NCI-H460 (cell line): ENCODE results near the gene GFRA1. TPM values are rescaled to one million over a fixed set of nuclear protein-coding genes. Genes with fewer than 3 reads are reported as not detected.

ENCODE experiments used
- DNase-seq: peaks from one replicate; pipeline ENCODE4 v3.0.0-alpha.2; 2016; ENCODE audit warnings: low read depth; ENCODE audit errors: extremely low read depth
- total RNA-seq: library from RNA; depleted of rRNA; stranded (reverse); fragments of >200 nt; shearing (Covaris generic); gene quantifications from 2 replicates; pipeline ENCODE4 v1.2.3, GENCODE V29; 2014

Gene GFRA1
- total RNA-seq, 1 experiment from 2014 or later, result 0.69 TPM

GRCh38 chr10:116134322-116134721, 138.7 kb downstream of the GFRA1 start:
- no peak for DNase-seq

- DNase-seq, result no peak
Observed at GRCh38 chr10:116133634-116134033, 139.4 kb downstream of the GFRA1 start.

DNA sequence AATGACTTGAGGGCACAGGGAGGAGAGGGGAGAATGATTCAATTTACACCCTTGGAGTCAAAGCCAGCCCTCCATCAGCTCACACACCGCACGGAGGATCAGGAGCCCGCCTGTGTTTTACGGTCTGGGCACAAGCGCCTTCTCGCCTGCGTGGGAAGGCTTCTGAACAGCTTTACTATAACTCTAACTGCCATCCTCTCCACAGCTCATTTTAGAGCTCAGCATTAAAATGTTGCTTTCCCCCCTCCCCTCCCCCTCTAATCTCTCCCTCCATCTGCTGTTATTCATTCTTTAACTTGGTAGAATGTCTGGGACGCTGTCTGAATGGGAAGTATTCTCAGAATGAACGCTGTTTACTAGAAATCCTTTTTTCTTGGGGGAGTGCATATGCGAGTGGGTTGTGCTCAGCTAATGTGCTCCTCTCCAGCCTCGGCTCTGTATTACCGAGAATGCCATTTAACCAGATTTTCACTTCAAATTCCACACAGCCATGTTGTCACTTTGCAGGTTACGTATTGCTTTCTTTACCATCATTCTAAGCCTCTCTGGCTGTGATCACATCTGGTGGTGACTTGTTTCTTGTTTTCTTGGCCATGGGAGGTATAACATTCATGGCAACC, 140.1 kb downstream of the GFRA1 start:
- DNase-seq, result no peak

DNA sequence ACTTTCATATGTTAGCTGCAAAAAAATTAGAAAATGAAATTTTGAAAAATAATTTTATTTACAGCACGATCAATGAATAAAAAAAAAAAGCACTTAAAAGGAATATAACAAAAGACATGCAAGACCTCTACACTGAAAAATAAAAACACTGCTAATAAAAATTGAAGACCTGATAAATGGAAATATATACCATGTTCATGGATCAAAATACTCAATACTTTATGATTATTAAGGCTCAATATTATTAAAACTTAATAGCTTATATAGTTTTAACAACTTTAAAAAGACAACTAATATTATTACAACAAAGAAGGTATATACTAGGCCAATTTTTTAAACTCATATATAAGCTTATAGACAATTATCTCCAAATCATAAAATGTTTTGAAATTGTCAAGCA, 143.0 kb downstream of the GFRA1 start:
- no peak for DNase-seq

DNA sequence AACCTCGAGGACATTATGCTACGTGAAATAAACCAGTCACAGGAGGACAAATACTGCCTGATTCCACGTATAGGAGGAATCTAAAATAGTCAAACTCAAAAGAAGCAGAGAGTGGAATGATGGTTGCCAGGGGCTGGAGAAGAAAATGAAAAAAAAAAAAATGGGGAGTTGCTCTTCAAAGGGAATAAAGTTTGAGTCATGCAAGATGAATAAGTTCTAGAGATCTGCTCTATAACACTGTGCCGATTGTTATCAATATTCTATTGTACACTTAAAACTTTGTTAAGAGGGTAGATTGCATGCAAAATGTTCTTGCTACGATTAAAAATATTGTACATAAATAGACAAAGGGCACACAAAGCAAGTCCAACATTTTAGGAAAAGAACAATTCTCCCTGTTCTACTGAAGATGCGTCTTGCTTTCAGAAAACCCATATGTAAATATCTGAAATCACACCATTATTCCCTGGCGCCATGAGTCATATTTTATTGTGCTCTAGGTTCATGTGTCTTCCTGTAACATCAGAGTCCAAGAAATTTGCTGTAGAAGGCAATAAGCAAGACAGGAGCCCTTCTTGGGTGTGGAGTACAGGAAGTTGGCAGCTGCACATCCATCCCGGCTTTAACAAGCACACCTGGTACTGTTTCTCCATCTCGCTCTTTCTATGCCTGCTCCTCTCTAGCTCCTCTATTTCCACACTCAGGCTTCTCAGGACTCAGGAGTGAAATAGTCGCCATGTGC, 145.9 kb downstream of the GFRA1 start:
- DNase-seq, result no peak

DNA sequence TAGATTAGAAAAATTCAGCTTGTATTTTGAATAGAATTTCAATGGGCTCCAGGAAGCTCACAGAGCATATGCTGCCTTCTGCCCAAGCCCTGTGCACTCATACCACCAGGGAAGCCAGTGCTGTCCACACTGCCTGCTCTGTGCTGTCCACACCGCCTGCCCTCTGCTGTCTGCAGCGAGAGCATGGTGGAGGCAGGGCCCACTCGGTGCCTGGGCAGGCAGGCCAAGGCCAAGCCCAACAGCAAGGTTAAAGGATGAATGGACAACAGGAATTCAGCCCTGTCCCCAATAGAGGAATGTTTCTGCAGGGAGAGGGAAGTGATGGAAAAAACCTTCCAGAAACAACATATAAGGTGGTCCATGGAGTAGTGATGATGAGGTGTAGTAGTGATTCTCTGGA, 146.8 kb downstream of the GFRA1 start:
- no peak for DNase-seq

- no peak for DNase-seq
Observed at GRCh38 chr10:116125180-116125579, 147.8 kb downstream of the GFRA1 start.

- no peak for DNase-seq
Observed at GRCh38 chr10:116124777-116125176, 148.2 kb downstream of the GFRA1 start.

DNA sequence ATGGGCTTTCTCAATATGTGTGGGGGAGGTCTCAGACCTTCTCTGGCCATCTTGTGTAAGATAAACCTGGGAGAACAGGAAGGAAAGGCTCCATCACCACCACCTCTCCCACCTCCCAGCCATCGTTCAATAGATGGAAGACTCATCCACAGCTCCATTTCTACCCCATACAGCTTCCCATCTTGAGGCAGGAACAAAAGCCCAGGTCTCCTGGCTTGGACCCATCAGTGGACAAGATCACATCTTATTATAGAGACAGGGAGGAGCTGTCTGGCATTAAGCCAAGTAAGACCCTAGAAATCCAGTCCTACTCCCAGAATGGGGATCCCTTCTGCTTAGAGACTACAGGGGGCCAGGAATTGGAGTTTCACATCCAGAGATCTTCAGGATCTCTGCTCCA, 150.3 kb downstream of the GFRA1 start:
- no peak for DNase-seq

- no peak for DNase-seq
Observed at GRCh38 chr10:116121640-116122525, 151.1 kb downstream of the GFRA1 start.

DNA sequence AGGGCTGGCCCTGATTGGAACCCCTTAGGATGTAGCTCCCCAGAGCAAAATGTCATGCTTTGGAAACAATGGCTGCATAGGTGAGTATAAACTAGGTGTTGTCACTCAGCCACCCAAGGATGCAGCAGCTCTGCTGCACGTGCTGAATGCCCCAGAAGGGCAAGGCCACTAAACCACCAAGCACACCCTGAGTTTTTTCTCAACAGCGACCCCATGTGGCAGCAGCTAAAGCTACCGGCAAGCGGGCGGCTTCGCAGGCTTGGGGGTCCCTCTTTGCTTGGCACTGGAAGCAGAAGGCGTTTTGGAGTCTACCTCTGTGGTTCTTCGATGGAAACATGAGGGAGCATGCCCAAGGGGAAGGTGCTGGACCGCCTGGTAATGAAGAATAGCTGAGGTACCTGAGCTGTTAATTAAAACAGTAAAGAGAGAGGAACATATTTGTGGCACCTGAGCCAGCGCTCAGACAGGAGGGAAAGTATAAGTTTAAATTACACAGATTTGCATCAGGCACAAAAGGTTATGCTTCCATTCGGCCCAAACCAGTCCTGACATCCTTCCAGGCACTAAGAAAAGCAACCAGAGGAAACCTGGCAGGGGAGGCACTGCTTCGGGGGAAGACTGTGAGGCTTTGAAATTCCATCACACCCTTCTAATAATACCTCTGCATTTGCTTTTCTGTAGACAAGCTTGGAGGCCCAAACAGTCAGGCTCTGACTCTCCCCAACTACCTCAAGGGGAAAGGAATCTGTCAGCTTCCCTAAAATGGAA, 152.1 kb downstream of the GFRA1 start:
- no peak for DNase-seq

GRCh38 chr10:116118847-116119246, 154.2 kb downstream of the GFRA1 start:
- DNase-seq, result no peak

DNA sequence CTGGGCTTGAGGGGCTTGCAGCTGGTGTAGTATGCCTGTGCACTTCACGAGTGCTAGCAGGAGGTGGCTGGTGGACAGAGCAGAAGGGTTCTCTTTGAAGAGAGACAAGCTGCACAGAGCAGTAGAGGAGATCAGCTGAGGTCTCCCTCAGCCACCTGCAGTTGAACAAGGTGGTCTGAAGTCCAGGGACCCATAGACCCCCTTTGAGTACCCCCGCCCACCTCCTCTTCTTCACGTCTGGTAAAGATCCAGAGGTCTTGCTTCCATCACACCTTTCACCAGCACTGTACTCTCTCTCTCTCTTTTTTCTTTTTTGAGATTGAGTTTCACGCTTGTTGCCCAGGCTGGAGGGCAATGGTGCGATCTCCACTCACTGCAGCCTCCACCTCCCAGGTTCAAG, 157.2 kb downstream of the GFRA1 start:
- DNase-seq, result no peak

DNA sequence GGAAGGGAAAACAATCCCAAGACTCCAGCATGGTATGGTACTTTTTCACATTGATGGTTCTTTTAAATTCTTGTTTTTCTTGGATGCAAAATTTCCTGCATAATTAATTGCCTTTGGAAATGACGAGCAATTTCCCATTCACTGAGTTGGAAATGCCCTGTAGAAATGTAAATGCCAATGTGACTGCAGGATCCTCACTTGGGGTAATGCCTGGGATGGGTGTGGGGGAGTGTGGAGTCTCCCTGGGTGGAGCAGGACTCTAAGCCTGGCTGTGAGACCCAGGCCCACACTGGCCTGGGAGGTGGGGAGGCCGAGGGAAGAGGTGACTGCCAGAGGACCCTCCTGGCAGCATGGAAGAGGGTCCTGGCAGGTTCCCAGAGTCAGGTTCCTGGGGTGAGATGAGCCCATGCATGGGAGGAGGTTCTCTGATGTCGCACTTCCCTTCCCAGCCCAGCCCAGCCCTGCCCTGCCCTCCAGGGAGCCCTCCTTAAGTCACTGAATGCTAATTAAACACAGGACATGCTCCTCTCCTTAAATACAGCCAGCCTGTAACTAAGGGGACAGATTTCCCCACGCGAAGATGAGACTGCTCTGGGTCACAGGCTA, 157.9 kb downstream of the GFRA1 start:
- DNase-seq, result no peak

GRCh38 chr10:116113721-116114501, 159.1 kb downstream of the GFRA1 start:
- DNase-seq, result no peak

GRCh38 chr10:116112232-116113231, 160.5 kb downstream of the GFRA1 start:
- DNase-seq, result no peak

- no peak for DNase-seq
Observed at GRCh38 chr10:116111483-116112095, 161.4 kb downstream of the GFRA1 start.

DNA sequence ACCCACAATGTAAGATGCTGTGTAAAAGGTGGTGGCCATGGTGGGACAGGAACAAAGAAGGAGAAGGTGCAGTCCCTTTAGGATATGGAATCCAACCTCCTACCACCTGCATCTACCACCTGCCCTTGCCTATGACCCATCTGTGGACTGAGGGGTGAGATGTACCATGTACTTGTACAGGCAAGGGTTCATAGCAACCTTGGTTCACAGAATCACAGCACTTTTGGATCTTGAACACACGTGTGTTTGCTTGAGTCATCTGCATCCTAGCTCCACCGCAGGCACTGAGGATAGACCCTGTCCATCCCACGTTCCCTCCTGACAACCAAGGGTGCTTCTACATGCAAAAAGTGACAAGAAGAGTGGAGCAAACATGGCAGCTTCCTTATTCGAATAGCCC, 162.3 kb downstream of the GFRA1 start:
- DNase-seq, result no peak
